ENCODE data around the gene NFATC2.

NFATC2 gene

GRCh38 chr20:51432251-51432784 lies 110.2 kb downstream of the NFATC2 start:
- Histone ChIP-seq H3K27me3 (ENCODE audit: insufficient read depth, low read length) (no peaks in the 10 kb centered on the region), H3K9me3 (ENCODE audit: low read length) (no peaks in the 10 kb centered on the region), H3K4me1 (ENCODE audit: insufficient read depth, low read length, severe bottlenecking) (peaks cover 38% of the 10 kb centered on the region), H4K20me1 (ENCODE audit: insufficient read depth, low read length) (no peaks in the 10 kb centered on the region), H3K36me3 (ENCODE audit: insufficient read depth, low read length) (peaks cover 83% of the 10 kb centered on the region), H3F3A (ENCODE audit: insufficient read depth, low read length) (no peaks in the 10 kb centered on the region), H3K9me2 (ENCODE audit: low read depth, low read length) (no peaks in the 10 kb centered on the region), H3K27ac (ENCODE audit: low read depth, low read length, poor library complexity, severe bottlenecking) (no peak overlapping the region), H3K4me2 (ENCODE audit: low read length) (no peak overlapping the region), H2AFZ (ENCODE audit: low read length) (no peak overlapping the region), H3K9ac (ENCODE audit: low read length) (no peak overlapping the region), H3K4me3 (ENCODE audit: low read depth, low read length, poor library complexity, severe bottlenecking) (no peak overlapping the region), H3K79me2 (ENCODE audit: insufficient read depth, low read length) (no peaks in the 10 kb centered on the region)
- no peak for TF ChIP-seq CTCF (IDR thresholded peaks at IDR 0.05; ENCODE audit: low read length)
- TF ChIP-seq EZH2 (IDR thresholded peaks at IDR 0.05; ENCODE audit: borderline replicate concordance, low read length) = no peak

- no peaks in the 10 kb centered on the region for H3F3A ChIP-seq (ENCODE audit: insufficient read depth, low read length)
- no peaks in the 10 kb centered on the region for H3K27me3 ChIP-seq (ENCODE audit: insufficient read depth, low read length)
- H3K9ac ChIP-seq (ENCODE audit: low read length) = no peak overlapping the region
- H3K27ac ChIP-seq (ENCODE audit: low read depth, low read length, poor library complexity, severe bottlenecking) = no peak overlapping the region
- H2AFZ ChIP-seq (ENCODE audit: low read length) = no peak overlapping the region
- H3K4me3 ChIP-seq (ENCODE audit: low read depth, low read length, poor library complexity, severe bottlenecking) = no peak overlapping the region
- H3K4me1 ChIP-seq (ENCODE audit: insufficient read depth, low read length, severe bottlenecking) = peaks cover 48% of the 10 kb centered on the region
- H4K20me1 ChIP-seq (ENCODE audit: insufficient read depth, low read length) = no peaks in the 10 kb centered on the region
- H3K9me2 ChIP-seq (ENCODE audit: low read depth, low read length) = no peaks in the 10 kb centered on the region
- H3K9me3 ChIP-seq (ENCODE audit: low read length) = no peaks in the 10 kb centered on the region
- H3K4me2 ChIP-seq (ENCODE audit: low read length) = no peak overlapping the region
- TF ChIP-seq CTCF (IDR thresholded peaks at IDR 0.05; ENCODE audit: low read length) = no peak
- TF ChIP-seq EZH2 (IDR thresholded peaks at IDR 0.05; ENCODE audit: borderline replicate concordance, low read length) = no peak
- no peaks in the 10 kb centered on the region for H3K79me2 ChIP-seq (ENCODE audit: insufficient read depth, low read length)
- H3K36me3 ChIP-seq (ENCODE audit: insufficient read depth, low read length) = peaks cover 86% of the 10 kb centered on the region
Measured at GRCh38 chr20:51431321-51431720, 111.2 kb downstream of the NFATC2 start.

- H3K9me3 ChIP-seq (ENCODE audit: low read length) = no peaks in the 10 kb centered on the region
- TF ChIP-seq EZH2 (IDR thresholded peaks at IDR 0.05; ENCODE audit: borderline replicate concordance, low read length) (no peak), CTCF (IDR thresholded peaks at IDR 0.05; ENCODE audit: low read length) (no peak)
- H3K4me3 ChIP-seq (ENCODE audit: low read depth, low read length, poor library complexity, severe bottlenecking) = no peak overlapping the region
- H3K27me3 ChIP-seq (ENCODE audit: insufficient read depth, low read length) = no peaks in the 10 kb centered on the region
- H3K4me2 ChIP-seq (ENCODE audit: low read length) = no peak overlapping the region
- no peaks in the 10 kb centered on the region for H4K20me1 ChIP-seq (ENCODE audit: insufficient read depth, low read length)
- H3K9me2 ChIP-seq (ENCODE audit: low read depth, low read length) = no peaks in the 10 kb centered on the region
- H3K27ac ChIP-seq (ENCODE audit: low read depth, low read length, poor library complexity, severe bottlenecking) = no peak overlapping the region
- H3K9ac ChIP-seq (ENCODE audit: low read length) = no peak overlapping the region
- H3F3A ChIP-seq (ENCODE audit: insufficient read depth, low read length) = no peaks in the 10 kb centered on the region
- no peaks in the 10 kb centered on the region for H3K79me2 ChIP-seq (ENCODE audit: insufficient read depth, low read length)
- H3K36me3 ChIP-seq (ENCODE audit: insufficient read depth, low read length) = peaks cover 86% of the 10 kb centered on the region
- H3K4me1 ChIP-seq (ENCODE audit: insufficient read depth, low read length, severe bottlenecking) = peaks cover 58% of the 10 kb centered on the region
- no peak overlapping the region for H2AFZ ChIP-seq (ENCODE audit: low read length)
Measured at GRCh38 chr20:51430198-51430950, 112.1 kb downstream of the NFATC2 start.
